ENCODE results near the gene STXBP5. TPM values are rescaled to one million over a fixed set of nuclear protein-coding genes. Genes with fewer than 3 reads are reported as not detected.

The STXBP5 gene
- total and polyA plus RNA-seq, 2 of the 13 experiments (the other 11 are each of a cell fraction or from before 2014, with no cell fraction given): 8.8 to 19.4 TPM

DNA sequence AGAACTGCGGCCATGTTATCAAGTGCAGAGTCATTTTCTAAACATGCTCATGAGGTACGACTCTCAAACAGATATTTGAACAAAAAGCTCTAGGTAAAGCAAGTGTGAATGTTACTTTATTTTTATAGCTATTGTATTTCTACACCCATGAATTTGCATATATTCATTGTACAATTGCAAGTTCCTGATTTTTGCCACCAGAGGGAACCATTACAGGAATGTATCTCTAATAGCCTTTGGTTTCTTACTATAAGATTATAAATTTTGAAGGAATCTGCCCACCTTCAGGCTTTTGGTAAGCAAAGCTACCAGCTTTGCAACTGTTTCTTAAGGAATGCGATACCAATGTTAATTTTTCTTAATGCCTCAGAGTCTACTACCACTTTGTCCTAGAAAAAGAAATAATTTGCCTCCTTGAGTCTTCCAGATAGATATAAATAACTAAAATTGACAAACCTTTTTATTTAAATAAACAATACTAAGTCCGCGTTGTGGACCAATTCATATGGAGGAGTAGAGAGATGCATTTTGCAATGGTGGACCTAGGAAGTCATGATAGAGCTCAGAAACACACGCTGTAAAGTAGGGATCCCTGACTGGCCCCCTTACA is 178.8 kb downstream of the STXBP5 start (continued):
- TF ChIP-seq, protein P1, sequence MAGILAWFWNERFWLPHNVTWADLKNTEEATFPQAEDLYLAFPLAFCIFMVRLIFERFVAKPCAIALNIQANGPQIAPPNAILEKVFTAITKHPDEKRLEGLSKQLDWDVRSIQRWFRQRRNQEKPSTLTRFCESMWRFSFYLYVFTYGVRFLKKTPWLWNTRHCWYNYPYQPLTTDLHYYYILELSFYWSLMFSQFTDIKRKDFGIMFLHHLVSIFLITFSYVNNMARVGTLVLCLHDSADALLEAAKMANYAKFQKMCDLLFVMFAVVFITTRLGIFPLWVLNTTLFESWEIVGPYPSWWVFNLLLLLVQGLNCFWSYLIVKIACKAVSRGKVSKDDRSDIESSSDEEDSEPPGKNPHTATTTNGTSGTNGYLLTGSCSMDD (CRISPR knock-in tag; IDR thresholded peaks at IDR 0.05): no peak
- TF ChIP-seq, protein P2, sequence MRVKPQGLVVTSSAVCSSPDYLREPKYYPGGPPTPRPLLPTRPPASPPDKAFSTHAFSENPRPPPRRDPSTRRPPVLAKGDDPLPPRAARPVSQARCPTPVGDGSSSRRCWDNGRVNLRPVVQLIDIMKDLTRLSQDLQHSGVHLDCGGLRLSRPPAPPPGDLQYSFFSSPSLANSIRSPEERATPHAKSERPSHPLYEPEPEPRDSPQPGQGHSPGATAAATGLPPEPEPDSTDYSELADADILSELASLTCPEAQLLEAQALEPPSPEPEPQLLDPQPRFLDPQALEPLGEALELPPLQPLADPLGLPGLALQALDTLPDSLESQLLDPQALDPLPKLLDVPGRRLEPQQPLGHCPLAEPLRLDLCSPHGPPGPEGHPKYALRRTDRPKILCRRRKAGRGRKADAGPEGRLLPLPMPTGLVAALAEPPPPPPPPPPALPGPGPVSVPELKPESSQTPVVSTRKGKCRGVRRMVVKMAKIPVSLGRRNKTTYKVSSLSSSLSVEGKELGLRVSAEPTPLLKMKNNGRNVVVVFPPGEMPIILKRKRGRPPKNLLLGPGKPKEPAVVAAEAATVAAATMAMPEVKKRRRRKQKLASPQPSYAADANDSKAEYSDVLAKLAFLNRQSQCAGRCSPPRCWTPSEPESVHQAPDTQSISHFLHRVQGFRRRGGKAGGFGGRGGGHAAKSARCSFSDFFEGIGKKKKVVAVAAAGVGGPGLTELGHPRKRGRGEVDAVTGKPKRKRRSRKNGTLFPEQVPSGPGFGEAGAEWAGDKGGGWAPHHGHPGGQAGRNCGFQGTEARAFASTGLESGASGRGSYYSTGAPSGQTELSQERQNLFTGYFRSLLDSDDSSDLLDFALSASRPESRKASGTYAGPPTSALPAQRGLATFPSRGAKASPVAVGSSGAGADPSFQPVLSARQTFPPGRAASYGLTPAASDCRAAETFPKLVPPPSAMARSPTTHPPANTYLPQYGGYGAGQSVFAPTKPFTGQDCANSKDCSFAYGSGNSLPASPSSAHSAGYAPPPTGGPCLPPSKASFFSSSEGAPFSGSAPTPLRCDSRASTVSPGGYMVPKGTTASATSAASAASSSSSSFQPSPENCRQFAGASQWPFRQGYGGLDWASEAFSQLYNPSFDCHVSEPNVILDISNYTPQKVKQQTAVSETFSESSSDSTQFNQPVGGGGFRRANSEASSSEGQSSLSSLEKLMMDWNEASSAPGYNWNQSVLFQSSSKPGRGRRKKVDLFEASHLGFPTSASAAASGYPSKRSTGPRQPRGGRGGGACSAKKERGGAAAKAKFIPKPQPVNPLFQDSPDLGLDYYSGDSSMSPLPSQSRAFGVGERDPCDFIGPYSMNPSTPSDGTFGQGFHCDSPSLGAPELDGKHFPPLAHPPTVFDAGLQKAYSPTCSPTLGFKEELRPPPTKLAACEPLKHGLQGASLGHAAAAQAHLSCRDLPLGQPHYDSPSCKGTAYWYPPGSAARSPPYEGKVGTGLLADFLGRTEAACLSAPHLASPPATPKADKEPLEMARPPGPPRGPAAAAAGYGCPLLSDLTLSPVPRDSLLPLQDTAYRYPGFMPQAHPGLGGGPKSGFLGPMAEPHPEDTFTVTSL (CRISPR knock-in tag; IDR thresholded peaks at IDR 0.05; ENCODE audit: borderline replicate concordance): no peak
- TF ChIP-seq TBX3 (IDR thresholded peaks at IDR 0.05; ENCODE audit: borderline replicate concordance) (no peak), KDM1A (CRISPR knock-in tag; IDR thresholded peaks at IDR 0.05) (no peak), NCOR1 (IDR thresholded peaks at IDR 0.05; ENCODE audit: borderline replicate concordance, low read length) (no peak)
- TF ChIP-seq, protein P3, sequence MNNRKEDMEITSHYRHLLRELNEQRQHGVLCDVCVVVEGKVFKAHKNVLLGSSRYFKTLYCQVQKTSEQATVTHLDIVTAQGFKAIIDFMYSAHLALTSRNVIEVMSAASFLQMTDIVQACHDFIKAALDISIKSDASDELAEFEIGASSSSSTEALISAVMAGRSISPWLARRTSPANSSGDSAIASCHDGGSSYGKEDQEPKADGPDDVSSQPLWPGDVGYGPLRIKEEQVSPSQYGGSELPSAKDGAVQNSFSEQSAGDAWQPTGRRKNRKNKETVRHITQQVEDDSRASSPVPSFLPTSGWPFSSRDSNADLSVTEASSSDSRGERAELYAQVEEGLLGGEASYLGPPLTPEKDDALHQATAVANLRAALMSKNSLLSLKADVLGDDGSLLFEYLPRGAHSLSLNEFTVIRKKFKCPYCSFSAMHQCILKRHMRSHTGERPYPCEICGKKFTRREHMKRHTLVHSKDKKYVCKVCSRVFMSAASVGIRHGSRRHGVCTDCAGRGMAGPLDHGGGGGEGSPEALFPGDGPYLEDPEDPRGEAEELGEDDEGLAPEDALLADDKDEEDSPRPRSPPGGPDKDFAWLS (CRISPR knock-in tag; IDR thresholded peaks at IDR 0.05; ENCODE audit: borderline replicate concordance): no peak
